ENCODE measurements around the gene ROBO1. TPM values are rescaled to one million over a fixed set of nuclear protein-coding genes. Genes with fewer than 3 reads are reported as not detected.

The ROBO1 gene
- total RNA-seq, 1 donor: 69.8 TPM

DNA sequence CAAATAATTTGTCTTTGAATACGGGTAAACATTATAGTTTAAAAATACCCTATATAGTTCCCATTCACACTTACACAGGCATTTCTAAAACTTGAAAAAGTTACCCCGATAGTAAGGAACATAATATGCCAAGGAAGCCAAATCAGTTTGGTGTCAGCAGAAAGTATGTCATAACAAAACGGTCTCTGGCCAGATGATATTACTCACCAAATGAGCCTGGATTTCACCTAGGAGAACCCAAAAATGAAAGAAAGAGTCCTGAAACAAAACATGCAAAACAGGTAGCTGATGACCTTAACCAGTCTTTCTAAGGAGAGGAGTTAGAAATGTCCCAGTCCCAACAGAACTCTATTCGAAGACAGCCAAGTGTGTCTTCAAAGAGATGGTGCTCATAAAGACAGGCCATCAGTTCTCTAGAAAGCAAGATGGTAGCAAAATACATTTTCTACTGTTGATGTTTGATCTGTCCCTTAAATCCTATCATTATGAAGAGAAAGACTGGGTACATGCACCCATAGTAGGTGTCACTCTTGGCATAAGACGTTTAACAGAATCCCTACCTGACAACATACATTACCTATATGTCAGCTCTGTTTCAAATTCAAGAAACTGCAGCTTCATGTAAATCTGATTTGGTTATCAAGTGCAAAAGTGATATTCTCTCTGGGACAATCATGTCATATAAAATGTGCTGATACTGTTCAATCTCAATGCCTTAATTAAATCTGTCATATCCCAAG is 942.5 kb downstream of the ROBO1 start:
- TF ChIP-seq, protein P1, sequence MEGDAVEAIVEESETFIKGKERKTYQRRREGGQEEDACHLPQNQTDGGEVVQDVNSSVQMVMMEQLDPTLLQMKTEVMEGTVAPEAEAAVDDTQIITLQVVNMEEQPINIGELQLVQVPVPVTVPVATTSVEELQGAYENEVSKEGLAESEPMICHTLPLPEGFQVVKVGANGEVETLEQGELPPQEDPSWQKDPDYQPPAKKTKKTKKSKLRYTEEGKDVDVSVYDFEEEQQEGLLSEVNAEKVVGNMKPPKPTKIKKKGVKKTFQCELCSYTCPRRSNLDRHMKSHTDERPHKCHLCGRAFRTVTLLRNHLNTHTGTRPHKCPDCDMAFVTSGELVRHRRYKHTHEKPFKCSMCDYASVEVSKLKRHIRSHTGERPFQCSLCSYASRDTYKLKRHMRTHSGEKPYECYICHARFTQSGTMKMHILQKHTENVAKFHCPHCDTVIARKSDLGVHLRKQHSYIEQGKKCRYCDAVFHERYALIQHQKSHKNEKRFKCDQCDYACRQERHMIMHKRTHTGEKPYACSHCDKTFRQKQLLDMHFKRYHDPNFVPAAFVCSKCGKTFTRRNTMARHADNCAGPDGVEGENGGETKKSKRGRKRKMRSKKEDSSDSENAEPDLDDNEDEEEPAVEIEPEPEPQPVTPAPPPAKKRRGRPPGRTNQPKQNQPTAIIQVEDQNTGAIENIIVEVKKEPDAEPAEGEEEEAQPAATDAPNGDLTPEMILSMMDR (IDR thresholded peaks at IDR 0.05; ENCODE audit: extremely low read depth, low read depth, low read length): no peak
- H3K36me3 ChIP-seq (ENCODE audit: insufficient read depth, low read length): no peaks in the 10 kb centered on the region
- no peaks in the 10 kb centered on the region for H3K9me3 ChIP-seq (ENCODE audit: low read depth, low read length)
- no peak overlapping the region for H2AFZ ChIP-seq (ENCODE audit: low read length)
- no peaks in the 10 kb centered on the region for H3K27me3 ChIP-seq (ENCODE audit: insufficient read depth, low read length)
- no peaks in the 10 kb centered on the region for H3K79me2 ChIP-seq (ENCODE audit: insufficient read depth, low read length)
- H3K27ac ChIP-seq (ENCODE audit: low read depth, low read length): no peak overlapping the region
- no peaks in the 10 kb centered on the region for H4K20me1 ChIP-seq (ENCODE audit: insufficient read depth, low read length)
- H3K4me1 ChIP-seq (ENCODE audit: insufficient read depth, low read length): peaks cover 6% of the 10 kb centered on the region
- no peak overlapping the region for H3K4me3 ChIP-seq (ENCODE audit: insufficient read depth, low read length)
- no peak overlapping the region for H3K4me2 ChIP-seq (ENCODE audit: insufficient read depth, low read length)
- no peak for DNase-seq (ENCODE audit: insufficient read length, low spot score, missing footprints)

DNA sequence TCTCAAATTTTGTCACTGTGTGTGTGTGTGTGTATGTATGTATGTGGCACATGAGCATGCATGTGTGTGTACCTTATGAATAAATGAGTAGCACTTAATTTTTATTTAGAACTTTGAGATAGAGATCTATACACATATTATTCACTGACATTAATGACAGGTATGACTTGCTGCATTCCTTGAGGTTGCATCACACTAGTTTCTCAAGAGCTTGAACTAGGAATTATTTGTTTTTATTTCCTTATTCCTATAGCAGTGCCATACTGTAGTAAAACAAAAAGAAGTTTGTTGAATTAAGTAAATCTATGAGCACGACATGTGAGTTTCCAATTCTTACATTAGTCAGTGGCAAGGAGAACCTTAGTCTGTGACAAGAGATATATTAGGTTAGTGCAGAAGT is 943.9 kb downstream of the ROBO1 start:
- Histone ChIP-seq H3K36me3 (ENCODE audit: insufficient read depth, low read length) (no peaks in the 10 kb centered on the region), H4K20me1 (ENCODE audit: insufficient read depth, low read length) (no peaks in the 10 kb centered on the region), H3K9me3 (ENCODE audit: low read depth, low read length) (no peaks in the 10 kb centered on the region), H2AFZ (ENCODE audit: low read length) (no peak overlapping the region), H3K4me1 (ENCODE audit: insufficient read depth, low read length) (peaks cover 6% of the 10 kb centered on the region), H3K79me2 (ENCODE audit: insufficient read depth, low read length) (no peaks in the 10 kb centered on the region), H3K27me3 (ENCODE audit: insufficient read depth, low read length) (no peaks in the 10 kb centered on the region), H3K27ac (ENCODE audit: low read depth, low read length) (no peak overlapping the region), H3K4me2 (ENCODE audit: insufficient read depth, low read length) (no peak overlapping the region), H3K4me3 (ENCODE audit: insufficient read depth, low read length) (no peak overlapping the region)
- DNase-seq (ENCODE audit: insufficient read length, low spot score, missing footprints): no peak
- TF ChIP-seq, protein P1 (IDR thresholded peaks at IDR 0.05; ENCODE audit: extremely low read depth, low read depth, low read length): no peak

DNA sequence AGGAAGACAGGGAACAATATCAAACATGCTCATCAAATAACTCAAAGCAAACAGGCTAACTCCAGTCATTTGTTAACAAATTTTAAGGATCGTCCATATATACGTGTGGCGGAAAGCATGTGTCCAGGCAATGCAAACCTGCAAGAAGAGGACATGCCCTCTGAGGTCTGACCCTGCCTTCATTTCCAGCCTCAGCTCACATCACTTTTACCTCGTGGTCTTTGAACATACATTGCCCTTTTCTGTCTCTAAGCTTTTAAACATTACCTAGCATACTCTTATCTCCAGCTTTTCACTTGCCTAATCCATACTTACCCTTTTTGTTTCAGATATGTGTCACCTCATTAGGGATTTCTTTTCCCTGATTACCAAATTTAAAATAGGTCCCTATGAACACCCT is 944.4 kb downstream of the ROBO1 start:
- no peak overlapping the region for H3K4me2 ChIP-seq (ENCODE audit: insufficient read depth, low read length)
- no peak for DNase-seq (ENCODE audit: insufficient read length, low spot score, missing footprints)

DNA sequence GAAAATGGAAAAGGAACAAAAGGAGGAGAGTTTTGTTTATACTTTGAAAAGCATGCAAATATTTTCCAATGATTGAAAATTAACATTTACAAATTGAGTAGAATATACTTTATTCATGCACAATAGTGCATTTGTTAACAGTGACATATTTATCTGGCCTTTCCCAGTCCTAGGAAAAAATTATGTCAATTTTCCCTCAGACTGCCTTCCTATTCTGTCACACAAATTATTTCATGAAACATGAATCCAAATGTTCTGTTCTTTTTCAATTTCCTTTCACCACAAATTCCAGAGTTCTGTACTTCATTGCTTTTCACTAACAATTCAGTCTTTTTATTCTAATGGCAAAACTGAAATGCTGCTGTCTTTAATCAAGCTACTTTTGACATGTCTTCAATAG is 945.1 kb downstream of the ROBO1 start:
- Histone ChIP-seq H3K4me3 (ENCODE audit: insufficient read depth, low read length) (no peak overlapping the region), H3K4me1 (ENCODE audit: insufficient read depth, low read length) (peaks cover 6% of the 10 kb centered on the region), H3K9me3 (ENCODE audit: low read depth, low read length) (no peaks in the 10 kb centered on the region), H4K20me1 (ENCODE audit: insufficient read depth, low read length) (no peaks in the 10 kb centered on the region), H2AFZ (ENCODE audit: low read length) (no peak overlapping the region), H3K79me2 (ENCODE audit: insufficient read depth, low read length) (no peaks in the 10 kb centered on the region), H3K36me3 (ENCODE audit: insufficient read depth, low read length) (no peaks in the 10 kb centered on the region), H3K27me3 (ENCODE audit: insufficient read depth, low read length) (no peaks in the 10 kb centered on the region), H3K4me2 (ENCODE audit: insufficient read depth, low read length) (no peak overlapping the region), H3K27ac (ENCODE audit: low read depth, low read length) (no peak overlapping the region)
- no peak for DNase-seq (ENCODE audit: insufficient read length, low spot score, missing footprints)
- TF ChIP-seq, protein P1 (IDR thresholded peaks at IDR 0.05; ENCODE audit: extremely low read depth, low read depth, low read length): no peak

More for the DNA sequence above, 944.4 kb downstream of the ROBO1 start:
- no peaks in the 10 kb centered on the region for H3K27me3 ChIP-seq (ENCODE audit: insufficient read depth, low read length)
- no peaks in the 10 kb centered on the region for H3K36me3 ChIP-seq (ENCODE audit: insufficient read depth, low read length)
- no peak overlapping the region for H2AFZ ChIP-seq (ENCODE audit: low read length)
- H3K9me3 ChIP-seq (ENCODE audit: low read depth, low read length): no peaks in the 10 kb centered on the region
- H3K4me3 ChIP-seq (ENCODE audit: insufficient read depth, low read length): no peak overlapping the region
- H3K27ac ChIP-seq (ENCODE audit: low read depth, low read length): no peak overlapping the region
- H3K79me2 ChIP-seq (ENCODE audit: insufficient read depth, low read length): no peaks in the 10 kb centered on the region
- TF ChIP-seq, protein P1 (IDR thresholded peaks at IDR 0.05; ENCODE audit: extremely low read depth, low read depth, low read length): no peak
- H4K20me1 ChIP-seq (ENCODE audit: insufficient read depth, low read length): no peaks in the 10 kb centered on the region
- H3K4me1 ChIP-seq (ENCODE audit: insufficient read depth, low read length): peaks cover 6% of the 10 kb centered on the region
